ENCODE data around the gene LDLRAD3.

Gene LDLRAD3

GRCh38 chr11:36238036-36238631, 294.3 kb downstream of the LDLRAD3 start:
- DNase-seq (ENCODE audit: low read depth in 2 of 2), result no peak

DNA sequence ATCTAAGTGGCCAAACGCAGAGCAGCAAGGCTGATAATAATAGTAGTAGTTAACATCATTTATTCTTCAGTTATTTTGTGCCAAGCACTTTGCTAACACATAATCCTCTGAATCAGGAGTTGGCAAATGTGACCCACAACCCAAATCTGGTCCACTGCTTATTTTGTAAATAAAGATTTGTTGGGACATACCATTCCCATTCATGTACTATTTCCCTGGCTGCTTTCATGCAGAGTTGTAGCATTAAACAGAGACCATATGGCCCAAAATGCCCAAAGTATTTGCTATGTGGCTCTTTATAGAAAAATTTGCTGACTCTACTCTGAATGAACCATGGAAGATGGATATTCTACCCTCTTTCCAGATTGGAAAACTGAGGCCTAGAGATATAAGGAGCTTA, 295.0 kb downstream of the LDLRAD3 start:
- no peak for DNase-seq (ENCODE audit: low read depth in 2 of 2)

DNA sequence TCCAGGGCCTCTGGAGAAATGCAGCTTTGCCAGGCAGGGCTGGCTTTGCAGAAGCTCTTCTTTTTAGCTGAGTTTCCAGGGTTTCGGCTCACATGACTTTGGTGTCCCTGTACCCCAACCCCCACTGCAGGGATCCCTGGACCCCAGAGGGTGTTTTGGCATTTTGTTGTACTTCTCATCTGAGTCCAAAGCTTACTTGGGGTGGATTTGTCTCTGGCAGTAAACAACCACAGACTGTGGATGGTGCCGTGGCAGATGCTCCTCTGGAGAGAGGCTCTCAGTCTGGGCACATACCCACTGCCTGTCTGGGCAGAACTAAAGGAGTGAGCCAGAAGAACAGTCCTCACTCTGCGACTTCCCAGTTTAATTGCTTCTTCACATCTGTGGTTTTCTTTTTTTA, 295.8 kb downstream of the LDLRAD3 start:
- DNase-seq (ENCODE audit: low read depth in 2 of 2), result no peak

- DNase-seq (ENCODE audit: low read depth in 2 of 2), result no peak
Observed at GRCh38 chr11:36240173-36240572, 296.3 kb downstream of the LDLRAD3 start.

DNA sequence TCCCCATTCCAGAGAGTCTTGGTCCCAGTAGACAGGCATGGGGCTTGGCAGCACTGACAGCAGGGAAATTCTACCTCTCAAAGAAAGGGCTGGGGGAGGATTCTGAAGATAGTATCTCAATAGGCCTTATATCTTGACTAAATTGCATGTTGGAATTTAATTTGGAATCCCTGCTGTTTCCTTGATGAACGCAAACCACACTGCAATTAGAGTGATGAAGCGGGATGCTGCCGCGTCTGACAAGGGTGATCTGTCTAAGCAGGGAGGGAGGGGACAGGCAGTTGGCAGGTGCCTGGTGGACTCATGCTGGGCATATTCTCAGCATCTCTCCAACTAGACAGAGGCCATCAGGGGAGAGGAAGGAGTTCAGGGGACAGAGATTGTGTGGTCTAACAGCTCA, 296.9 kb downstream of the LDLRAD3 start:
- no peak for DNase-seq (ENCODE audit: low read depth in 2 of 2)

DNA sequence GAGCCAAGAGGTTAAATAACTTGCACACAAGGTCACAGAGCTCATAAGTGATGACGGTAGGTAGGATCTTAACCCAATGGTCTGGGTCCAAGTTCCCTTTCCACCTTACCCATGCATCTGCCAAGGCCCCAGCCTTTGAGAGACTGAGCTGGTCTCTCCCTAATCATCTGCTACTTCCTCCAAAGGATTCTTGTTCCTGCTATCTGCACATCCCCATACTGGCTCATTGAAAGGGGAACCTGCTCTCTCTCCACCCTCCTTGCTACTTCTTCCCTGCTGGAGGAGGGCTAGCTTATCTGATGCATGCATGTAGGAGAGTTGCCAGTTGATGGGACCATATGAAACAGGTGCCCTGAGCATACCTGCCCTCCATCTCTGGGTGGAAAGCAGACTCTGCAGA, 297.6 kb downstream of the LDLRAD3 start:
- no peak for DNase-seq (ENCODE audit: low read depth in 2 of 2)

DNA sequence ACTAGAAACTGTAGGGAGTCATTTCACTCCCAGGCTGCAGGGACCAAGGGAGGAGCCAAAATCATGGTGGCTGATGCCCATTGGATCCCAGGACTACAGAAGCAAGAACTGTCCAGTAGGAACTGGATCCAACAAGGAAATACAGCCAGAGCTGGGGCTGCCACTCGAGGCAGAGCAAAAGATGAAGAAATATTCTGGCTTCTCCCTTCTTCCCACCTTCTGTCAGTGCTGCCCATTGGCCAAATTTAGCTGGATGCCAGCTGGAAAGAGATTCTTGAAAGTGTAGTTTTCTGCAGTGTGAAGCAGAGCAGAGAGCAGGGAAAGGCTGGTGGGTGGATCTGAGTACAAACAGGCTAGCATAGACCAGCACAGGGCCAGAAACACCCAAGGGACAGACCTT, 299.8 kb downstream of the LDLRAD3 start:
- DNase-seq (ENCODE audit: low read depth in 2 of 2), result no peak

DNA sequence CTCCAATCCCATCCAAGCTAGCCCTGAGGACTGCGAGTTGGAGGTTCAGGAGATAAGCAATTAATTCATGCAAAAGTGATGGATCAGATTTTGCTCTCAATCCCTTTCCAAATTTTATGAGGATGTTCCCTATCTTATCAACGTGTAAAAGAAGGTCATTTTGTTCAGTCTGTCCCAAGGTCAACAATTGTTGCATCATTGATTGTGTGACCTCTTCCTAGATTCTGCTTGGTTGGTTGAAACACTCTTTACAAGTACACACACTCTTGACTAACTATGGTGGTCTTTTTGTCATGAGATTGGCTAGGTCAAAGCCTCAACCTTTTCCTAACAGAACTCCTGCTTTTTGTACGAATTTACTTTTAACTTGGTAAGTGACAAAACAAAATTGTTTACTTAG, 303.6 kb downstream of the LDLRAD3 start:
- DNase-seq (ENCODE audit: low read depth in 2 of 2), result no peak

- no peak for DNase-seq (ENCODE audit: low read depth in 2 of 2)
Observed at GRCh38 chr11:36248436-36248835, 304.6 kb downstream of the LDLRAD3 start.

- no peak for DNase-seq (ENCODE audit: low read depth in 2 of 2)
Observed at GRCh38 chr11:36249246-36249645, 305.4 kb downstream of the LDLRAD3 start.

GRCh38 chr11:36251823-36252222, 308.0 kb downstream of the LDLRAD3 start:
- DNase-seq (ENCODE audit: low read depth in 2 of 2), result no peak

DNA sequence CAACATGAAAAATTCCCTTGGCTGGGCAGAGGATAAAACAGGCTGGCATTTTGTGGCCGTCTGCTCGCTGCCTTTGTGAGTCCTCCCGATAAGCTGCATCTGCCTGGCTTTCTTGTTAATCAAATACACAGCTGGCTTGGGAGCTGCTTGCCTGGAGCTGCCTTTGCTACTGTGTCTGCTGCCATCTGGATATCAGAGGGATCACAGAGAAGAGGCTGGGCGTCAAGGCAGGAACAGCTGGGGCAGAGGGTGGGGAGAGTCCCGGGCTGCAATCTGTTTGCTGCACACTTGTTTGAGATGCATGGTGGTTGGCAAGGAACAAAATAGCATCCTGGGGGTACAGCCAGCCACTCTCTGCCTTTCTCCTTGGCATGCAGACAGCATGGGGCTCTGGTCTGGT, 309.4 kb downstream of the LDLRAD3 start:
- DNase-seq (ENCODE audit: low read depth in 2 of 2), result no peak

DNA sequence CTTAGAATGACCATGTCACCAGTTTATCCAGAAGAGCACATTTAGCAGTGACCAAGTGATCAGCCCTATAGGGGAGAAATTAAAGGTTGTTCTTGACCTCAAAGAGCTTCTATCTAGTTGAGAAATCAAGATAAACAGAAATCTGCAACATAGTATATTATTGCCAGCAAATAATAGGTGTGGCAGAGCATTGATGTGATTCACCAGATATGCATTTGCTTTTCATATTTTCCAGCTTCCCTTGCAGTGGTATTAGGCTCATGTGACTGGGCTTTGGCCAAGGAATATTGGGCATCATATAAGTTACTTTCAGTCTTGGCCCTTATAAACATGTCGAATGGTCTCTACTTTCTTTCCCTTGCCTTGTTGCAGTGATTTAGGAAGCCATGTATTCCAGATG, 310.9 kb downstream of the LDLRAD3 start:
- DNase-seq (ENCODE audit: low read depth in 2 of 2), result no peak

DNA sequence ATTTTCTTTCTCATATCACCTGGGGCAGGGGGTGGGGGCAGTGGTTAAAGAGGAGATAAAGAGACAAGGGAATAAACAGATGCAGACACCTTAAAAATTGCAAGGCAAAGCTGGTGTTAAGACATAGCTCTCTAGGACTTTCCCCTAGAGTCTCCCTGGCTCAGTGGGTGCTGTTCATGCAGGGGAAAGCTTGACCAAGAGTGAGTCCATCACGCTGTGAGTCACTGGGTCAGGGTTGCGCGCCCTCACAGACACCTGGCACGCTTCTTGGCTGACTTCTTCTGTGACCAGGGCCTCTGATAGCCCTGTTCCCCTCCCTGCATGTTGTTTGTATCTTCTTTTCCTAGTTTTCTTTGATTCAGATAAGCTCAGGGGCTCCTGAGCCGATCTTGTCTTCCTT, 313.5 kb downstream of the LDLRAD3 start:
- no peak for DNase-seq (ENCODE audit: low read depth in 2 of 2)

GRCh38 chr11:36258730-36259360, 315.0 kb downstream of the LDLRAD3 start:
- DNase-seq (ENCODE audit: low read depth in 2 of 2), result no peak

- DNase-seq (ENCODE audit: low read depth in 2 of 2), result no peak
Observed at GRCh38 chr11:36261094-36261493, 317.2 kb downstream of the LDLRAD3 start.

DNA sequence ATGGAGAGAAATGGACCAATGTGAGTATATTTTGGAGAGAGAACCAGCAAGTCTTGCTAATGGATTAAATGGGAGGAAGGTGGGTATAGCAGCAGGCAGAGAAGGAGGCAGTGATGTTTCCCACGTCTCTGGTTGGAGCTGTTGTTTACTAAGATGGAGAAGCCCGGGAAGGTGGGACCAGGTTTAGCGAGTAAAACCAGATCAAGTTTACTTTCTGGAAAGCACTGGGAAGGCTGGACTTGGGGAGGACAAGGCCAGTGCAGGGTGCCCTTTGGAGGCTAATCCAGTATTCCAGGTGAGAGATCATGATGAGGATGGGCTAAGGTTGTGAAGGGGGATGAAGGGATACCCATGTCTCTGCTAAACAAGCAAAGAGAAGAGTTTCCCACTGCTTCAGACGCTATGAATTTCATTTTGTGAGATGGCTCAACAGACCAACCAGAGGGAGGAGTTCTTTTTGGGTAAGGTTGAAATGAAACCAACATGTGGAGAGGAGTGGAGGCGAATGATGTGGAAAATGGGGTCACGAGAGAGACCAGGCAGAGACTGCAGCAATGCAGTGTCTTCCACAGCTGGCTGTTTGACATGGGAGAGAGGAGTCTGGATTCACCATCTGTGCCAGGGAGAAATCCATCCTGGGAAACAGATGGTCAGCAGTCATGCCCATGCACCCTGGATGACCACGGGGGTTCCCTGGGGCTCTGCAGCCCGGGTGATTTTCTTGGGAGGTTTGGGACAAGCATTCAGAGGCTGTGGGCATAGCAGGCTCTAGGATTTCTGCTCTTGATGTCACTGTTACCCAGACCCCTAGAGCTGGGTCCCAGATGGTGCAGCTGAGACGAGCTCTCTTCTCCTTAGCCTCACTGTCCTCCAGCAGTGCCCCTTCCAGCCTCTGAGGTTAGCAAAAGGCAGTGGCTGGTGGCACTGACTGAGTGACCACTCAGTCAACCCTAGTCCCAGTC, 320.4 kb downstream of the LDLRAD3 start:
- no peak for DNase-seq (ENCODE audit: low read depth in 2 of 2)

- no peak for DNase-seq (ENCODE audit: low read depth in 2 of 2)
Observed at GRCh38 chr11:36264973-36265344, 321.1 kb downstream of the LDLRAD3 start.

GRCh38 chr11:36265793-36266628, 322.1 kb downstream of the LDLRAD3 start:
- peak in 1 of 2 donors; percentile 1 for DNase-seq (ENCODE audit: low read depth in 2 of 2)

DNA sequence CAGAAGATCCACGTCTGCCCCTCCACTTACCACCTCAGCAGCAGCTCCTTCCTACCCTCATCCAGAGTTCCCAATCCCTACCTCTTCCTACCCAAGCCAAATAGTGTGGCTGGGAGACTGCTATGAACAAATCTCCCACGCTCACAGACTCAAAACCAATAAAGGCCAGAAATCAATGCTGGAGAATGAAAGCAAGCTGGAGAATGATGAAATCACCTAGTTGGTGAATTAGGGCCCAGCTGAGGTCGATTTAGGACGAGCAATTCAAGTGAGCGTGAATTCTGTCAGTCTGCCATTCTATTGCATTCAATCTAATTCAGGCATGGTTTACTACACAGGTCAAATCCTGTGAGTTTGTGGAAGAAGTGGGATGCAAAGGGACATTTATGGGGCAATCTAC, 322.9 kb downstream of the LDLRAD3 start:
- no peak for DNase-seq (ENCODE audit: low read depth in 2 of 2)

DNA sequence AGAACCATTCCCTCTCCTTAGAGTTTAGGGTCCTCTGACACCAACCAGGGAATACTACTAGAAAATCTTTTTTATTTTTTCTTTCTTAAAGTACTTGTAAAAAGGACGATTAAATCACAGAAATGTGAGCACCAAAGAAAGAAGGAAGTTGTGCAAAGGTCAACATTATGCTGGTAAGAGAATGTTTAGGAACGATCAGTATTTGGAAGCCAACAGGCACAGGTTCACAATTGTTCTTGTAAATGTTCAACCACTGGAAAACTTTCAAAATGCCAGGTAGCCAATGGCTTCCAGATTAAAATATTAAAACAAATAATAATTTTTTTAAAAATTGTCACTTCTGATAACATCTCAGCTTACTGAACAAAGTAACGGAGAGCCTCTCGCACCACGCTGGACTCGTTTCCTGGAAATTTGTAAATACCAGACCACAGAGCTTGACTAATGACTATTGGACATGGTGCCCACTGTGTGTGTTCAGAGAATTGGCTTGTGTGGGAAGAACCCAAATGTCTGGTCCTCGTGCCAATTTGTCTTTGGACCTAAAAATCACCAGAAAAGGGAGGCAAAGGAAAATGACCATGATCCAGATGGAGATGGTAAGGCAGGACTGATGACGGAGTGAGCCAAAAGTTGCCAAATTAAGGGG, 324.6 kb downstream of the LDLRAD3 start:
- no peak for DNase-seq (ENCODE audit: low read depth in 2 of 2)
